Parathyroid adenoma (tissue), 2 donors: Measurements from ENCODE around the gene PGS1.

Experiments used
- H2AFZ ChIP-seq: fragments of 300-600 bp; sonication (generic); one replicate; pipeline ENCODE4 v1.7.0; 2017; ENCODE audit warnings: antibody characterized with exemption, mild to moderate bottlenecking
- H3K27ac ChIP-seq: fragments of 300-600 bp; sonication (generic); one replicate; pipeline ENCODE4 v1.7.0; 2017
- H3K27me3 ChIP-seq: fragments of 300-600 bp; sonication (generic); one replicate; pipeline ENCODE4 v1.7.0; 2017; ENCODE audit warnings: low read length; ENCODE audit not compliant: control insufficient read depth, insufficient read depth
- H3K36me3 ChIP-seq: fragments of 300-600 bp; sonication (generic); one replicate; pipeline ENCODE4 v1.7.0; 2017; ENCODE audit warnings: low read length; ENCODE audit not compliant: control insufficient read depth, insufficient read depth
- H3K4me1 ChIP-seq: fragments of 300-600 bp; sonication (generic); one replicate; pipeline ENCODE4 v1.7.0; 2017; ENCODE audit warnings: control low read depth
- H3K4me2 ChIP-seq: fragments of 300-600 bp; sonication (generic); one replicate; pipeline ENCODE4 v1.7.0; 2017; ENCODE audit warnings: low read length
- H3K4me3 ChIP-seq: fragments of 300-600 bp; sonication (generic); one replicate; pipeline ENCODE4 v1.7.0; 2017; ENCODE audit warnings: low read depth, low read length
- H3K79me2 ChIP-seq: fragments of 300-600 bp; sonication (generic); one replicate; pipeline ENCODE4 v1.7.0; 2017; ENCODE audit warnings: control low read depth
- H3K9ac ChIP-seq: fragments of 300-600 bp; sonication (generic); one replicate; pipeline ENCODE4 v1.7.0; 2017; ENCODE audit warnings: mild to moderate bottlenecking
- H3K9me3 ChIP-seq: fragments of 300-600 bp; sonication (generic); one replicate; pipeline ENCODE4 v1.7.0; 2017; ENCODE audit warnings: low read length; ENCODE audit not compliant: control insufficient read depth
- CTCF ChIP-seq: fragments of 300-600 bp; sonication (generic); IDR thresholded peaks from one replicate; pipeline ENCODE4 v1.7.0; 2017; ENCODE audit warnings: antibody characterized with exemption, mild to moderate bottlenecking
- donor health status: primary hyperparathyroidism.

The PGS1 gene

GRCh38 chr17:78357672-78358537 is 20.5 kb upstream of the PGS1 start:
- Histone ChIP-seq H3K27me3 (no peaks in the 10 kb centered on the region), H3K4me2 (no peak overlapping the region), H3K9me3 (no peaks in the 10 kb centered on the region), H3K4me3 (peak overlapping the region; percentile 1), H3K4me1 (peaks cover 7% of the 10 kb centered on the region), H3K36me3 (no peaks in the 10 kb centered on the region), H2AFZ (no peak overlapping the region), H3K79me2 (no peaks in the 10 kb centered on the region), H3K9ac (no peak overlapping the region), H3K27ac (peak overlapping the region; percentile 81)
- TF ChIP-seq CTCF, result no peak

GRCh38 chr17:78358538-78359320 is 19.7 kb upstream of the PGS1 start:
- Histone ChIP-seq H3K79me2 (no peaks in the 10 kb centered on the region), H3K4me1 (peaks cover 2% of the 10 kb centered on the region), H3K27me3 (no peaks in the 10 kb centered on the region), H3K36me3 (no peaks in the 10 kb centered on the region), H2AFZ (peak overlapping the region; percentile 81), H3K27ac (peak overlapping the region; percentile 81), H3K9me3 (no peaks in the 10 kb centered on the region), H3K9ac (peak overlapping the region; percentile 67), H3K4me3 (peak overlapping the region; percentile 65), H3K4me2 (peak overlapping the region; percentile 91)
- TF ChIP-seq CTCF, result no peak

- Histone ChIP-seq H3K9ac (peak overlapping the region; percentile 67), H2AFZ (peak overlapping the region; percentile 81), H3K4me1 (no peaks in the 10 kb centered on the region), H3K9me3 (no peaks in the 10 kb centered on the region), H3K4me2 (peak overlapping the region; percentile 91), H3K27me3 (no peaks in the 10 kb centered on the region), H3K79me2 (no peaks in the 10 kb centered on the region), H3K36me3 (no peaks in the 10 kb centered on the region), H3K4me3 (peak overlapping the region; percentile 65), H3K27ac (peak overlapping the region; percentile 81)
- no peak for TF ChIP-seq CTCF
These were observed 19.0 kb upstream of the PGS1 start for GRCh38 chr17:78359321-78359996.

- Histone ChIP-seq H3K4me3 (peak within 1 kb of the TSS; percentile 65), H3K9me3 (no peaks in the 10 kb centered on the region), H2AFZ (peak within 1 kb of the TSS; percentile 90), H3K79me2 (no peaks in the 10 kb centered on the region), H3K9ac (peak within 1 kb of the TSS; percentile 83), H3K36me3 (no peaks in the 10 kb centered on the region), H3K4me2 (peak within 1 kb of the TSS; percentile 91), H3K27ac (peak within 1 kb of the TSS; percentile 81), H3K4me1 (no peaks in the 10 kb centered on the region), H3K27me3 (no peaks in the 10 kb centered on the region)
- no peak for TF ChIP-seq CTCF
These were observed 18.5 kb upstream of the PGS1 start, which contains the start of gene SOCS3 for GRCh38 chr17:78359997-78360370. SOCS3 (minus strand) TSS chr17:78360077; CDS start chr17:78359095, 982 bp downstream.
